WTC11 (cell line): ENCODE measurements around the gene UBP1. TPM values are rescaled to one million over a fixed set of nuclear protein-coding genes. Genes with fewer than 3 reads are reported as not detected.
A peak's percentile ranks its signal among the peaks of the same experiment; 100 is the strongest.

Experiments
- ATAC-seq: fragments of 200-7000 bp; cut with Tn5 transposase; 2 replicates; pipeline ENCODE4 v1.10.0; 2021; ENCODE audit warnings: mild to moderate bottlenecking, moderate library complexity
- Bru-seq: library from RNA; stranded (reverse); fragments of 400-500 nt; gene quantifications from one replicate; lab custom pipeline; 2021; lab: Mats Ljungman, UMichigan
- CTCF ChIA-PET: fragments of 300-600 bp; sonication (Branson Sonifier 250); formaldehyde crosslinking; loops from one replicate; lab custom pipeline; 2021; ENCODE audit warnings: antibody characterized with exemption; lab: Charles Lee
- POLR2A ChIA-PET: fragments of 350-600 bp; sonication (Branson Sonifier 250); formaldehyde crosslinking; loops from one replicate; lab custom pipeline; 2021; ENCODE audit warnings: antibody characterized with exemption; lab: Charles Lee
- DNase-seq: peaks from one replicate; pipeline ENCODE4 v3.0.0; 2021; ENCODE audit warnings: low spot score
- H3K27ac Mint-ChIP-seq: 2 replicates; pipeline ENCODE4 v1.8.0; 2021; ENCODE audit warnings: mixed read lengths
- H3K27me3 Mint-ChIP-seq: 2 replicates; pipeline ENCODE4 v1.8.0; 2021; ENCODE audit warnings: low read depth, mild to moderate bottlenecking, moderate library complexity, mixed read lengths
- H3K36me3 Mint-ChIP-seq: 2 replicates; pipeline ENCODE4 v1.8.0; 2021; ENCODE audit warnings: mixed read lengths
- H3K4me1 Mint-ChIP-seq: 2 replicates; pipeline ENCODE4 v1.8.0; 2022; ENCODE audit warnings: mixed read lengths
- H3K4me3 Mint-ChIP-seq: 2 replicates; pipeline ENCODE4 v1.8.0; 2021; ENCODE audit warnings: mild to moderate bottlenecking, moderate library complexity, mixed read lengths
- H3K9me3 Mint-ChIP-seq: 2 replicates; pipeline ENCODE4 v1.8.0; 2021; ENCODE audit warnings: mixed read lengths
- AFF4 ChIP-seq: sonication (generic); formaldehyde crosslinking; IDR thresholded peaks from 2 replicates; pipeline ENCODE4 v1.8.1; 2023; ENCODE audit warnings: mild to moderate bottlenecking, missing genetic modification reagents, borderline replicate concordance
- ATF2 ChIP-seq: sonication (generic); formaldehyde crosslinking; IDR thresholded peaks from 2 replicates; pipeline ENCODE4 v1.8.1; 2022; ENCODE audit warnings: low read depth, missing genetic modification reagents, borderline replicate concordance
- CDX4 ChIP-seq: fragments of 250-450 bp; sonication (Bioruptor Pico); IDR thresholded peaks from 2 replicates; pipeline ENCODE4 v1.9.0; 2021; ENCODE audit warnings: moderate library complexity, mild to moderate bottlenecking, inconsistent platforms, borderline replicate concordance
- CREM ChIP-seq: sonication (generic); formaldehyde crosslinking; IDR thresholded peaks from 2 replicates; pipeline ENCODE4 v1.8.1; 2022; ENCODE audit warnings: mild to moderate bottlenecking, missing genetic modification reagents, moderate library complexity
- E2F1 ChIP-seq: sonication (generic); formaldehyde crosslinking; IDR thresholded peaks from 2 replicates; pipeline ENCODE4 v1.8.0; 2022; ENCODE audit warnings: mild to moderate bottlenecking, missing genetic modification reagents
- ETV6 ChIP-seq: sonication (generic); formaldehyde crosslinking; IDR thresholded peaks from 2 replicates; pipeline ENCODE4 v1.8.1; 2022; ENCODE audit warnings: mild to moderate bottlenecking, missing genetic modification reagents
- GABPB1 ChIP-seq: sonication (generic); formaldehyde crosslinking; IDR thresholded peaks from 2 replicates; pipeline ENCODE4 v1.8.1; 2023; ENCODE audit warnings: mild to moderate bottlenecking, missing genetic modification reagents
- GTF2I ChIP-seq: fragments of 250-450 bp; sonication (Bioruptor Pico); conservative IDR thresholded peaks from 2 replicates; pipeline ENCODE4 v1.4.0; 2021; ENCODE audit warnings: mild to moderate bottlenecking
- HMGXB4 ChIP-seq: sonication (generic); formaldehyde crosslinking; IDR thresholded peaks from 2 replicates; pipeline ENCODE4 v1.8.1; 2023; ENCODE audit warnings: mild to moderate bottlenecking, moderate library complexity, missing genetic modification reagents
- JUN ChIP-seq: sonication (generic); formaldehyde crosslinking; IDR thresholded peaks from 2 replicates; pipeline ENCODE4 v1.8.0; 2023; ENCODE audit warnings: mild to moderate bottlenecking, missing genetic modification reagents
- MAX ChIP-seq: sonication (generic); formaldehyde crosslinking; IDR thresholded peaks from 2 replicates; pipeline ENCODE4 v1.8.0; 2022; ENCODE audit warnings: mild to moderate bottlenecking, missing genetic modification reagents
- MLX ChIP-seq: sonication (generic); formaldehyde crosslinking; IDR thresholded peaks from 2 replicates; pipeline ENCODE4 v1.8.1; 2023; ENCODE audit warnings: mild to moderate bottlenecking, missing genetic modification reagents, moderate library complexity
- MXD4 ChIP-seq: fragments of 250-450 bp; sonication (Bioruptor Pico); IDR thresholded peaks from 2 replicates; pipeline ENCODE4 v1.8.0; 2021; ENCODE audit warnings: mild to moderate bottlenecking, moderate library complexity, borderline replicate concordance
- NFE2L1 ChIP-seq: sonication (generic); formaldehyde crosslinking; IDR thresholded peaks from 2 replicates; pipeline ENCODE4 v1.8.1; 2023; ENCODE audit warnings: missing genetic modification reagents
- NFYB ChIP-seq: sonication (generic); formaldehyde crosslinking; conservative IDR thresholded peaks from 2 replicates; pipeline ENCODE4 v1.8.0; 2022; ENCODE audit warnings: low read depth, missing genetic modification reagents
- RORB ChIP-seq: fragments of 250-450 bp; sonication (Bioruptor Pico); IDR thresholded peaks from 2 replicates; pipeline ENCODE4 v1.9.0; 2021; ENCODE audit warnings: mild to moderate bottlenecking
- TEAD1 ChIP-seq: sonication (generic); formaldehyde crosslinking; IDR thresholded peaks from 2 replicates; pipeline ENCODE4 v1.8.0; 2022; ENCODE audit warnings: mild to moderate bottlenecking, missing genetic modification reagents
- ZBTB21 ChIP-seq: sonication (generic); formaldehyde crosslinking; IDR thresholded peaks from 2 replicates; pipeline ENCODE4 v1.8.1; 2023; ENCODE audit warnings: mild to moderate bottlenecking, missing genetic modification reagents, borderline replicate concordance
- ZBTB43 ChIP-seq: sonication (generic); formaldehyde crosslinking; IDR thresholded peaks from 2 replicates; pipeline ENCODE4 v1.8.1; 2023; ENCODE audit warnings: mild to moderate bottlenecking, missing genetic modification reagents
- ZNF121 ChIP-seq: sonication (generic); formaldehyde crosslinking; IDR thresholded peaks from 2 replicates; pipeline ENCODE4 v1.8.0; 2023; ENCODE audit warnings: missing genetic modification reagents
- ZNF138 ChIP-seq: sonication (generic); formaldehyde crosslinking; conservative IDR thresholded peaks from 2 replicates; pipeline ENCODE4 v1.8.1; 2022; ENCODE audit warnings: mild to moderate bottlenecking, moderate library complexity, missing genetic modification reagents
- ZNF219 ChIP-seq: sonication (generic); formaldehyde crosslinking; IDR thresholded peaks from 2 replicates; pipeline ENCODE4 v1.8.0; 2023; ENCODE audit warnings: missing genetic modification reagents, mild to moderate bottlenecking, borderline replicate concordance
- ZNF671 ChIP-seq: fragments of 250-450 bp; sonication (Bioruptor Pico); IDR thresholded peaks from 2 replicates; pipeline ENCODE4 v1.8.0; 2021; ENCODE audit warnings: mild to moderate bottlenecking
- long read RNA-seq, 3 experiments: library from RNA in 1 of 3; library from capped mRNA in 1 of 3; library from polyadenylated mRNA in 1 of 3; unstranded in 2 of 3; stranded (forward) in 1 of 3; transcript quantifications; one replicate each; pipeline ENCODE4 v2.0.0, GENCODE V29; 2021
- total RNA-seq: library from RNA; stranded (reverse); gene quantifications from 3 replicates; pipeline ENCODE4 v1.2.3, GENCODE V29; 2021

Gene UBP1
- total RNA-seq (68.5 to 72.6 TPM (median 69.6 TPM) in 3 replicates), Bru-seq, nascent RNA (percentile 92 among the genes with signal in this experiment)
- long read RNA-seq, experiment 1, full-length matches to known transcripts, result 149 of 272 reads
- long read RNA-seq, experiment 1, partial matches to known transcripts, result 34 of 272 reads
- long read RNA-seq, experiment 1, other reads (novel, unspliced or antisense), result 89 of 272 reads
- long read RNA-seq, experiment 2, full-length matches to known transcripts, result 24 of 78 reads
- long read RNA-seq, experiment 2, partial matches to known transcripts, result 11 of 78 reads
- long read RNA-seq, experiment 2, other reads (novel, unspliced or antisense), result 43 of 78 reads
- long read RNA-seq, experiment 3, partial matches to known transcripts, result 2 of 2 reads
- long read RNA-seq, experiment 3, other reads (novel, unspliced or antisense), result 0 of 2 reads

GRCh38 chr3:33440328-33441224, at the start of gene UBP1:
TSS of gene UBP1 (minus strand) at chr3:33440405. CDS start at chr3:33439848, 557 bp downstream.
- ChIA-PET CTCF (interaction anchor here (0.5 to 1.5 kb wide), 6 partner anchors 12 to 347 kb away, joined by 3 to 10 read pairs (median 4); no protein-coding TSS in a partner anchor), POLR2A (interaction anchor here (0.5 to 1.3 kb wide), 10 partner anchors 10 to 358 kb away, joined by 3 to 7 read pairs (median 4); partner anchors contain the start of gene PDCD6IP)
- DNase-seq (peak; percentile 97), ATAC-seq (peak; percentile 93)
- Mint-ChIP-seq H3K36me3 (no peaks in the 10 kb centered on the region), H3K4me1 (peaks cover 41% of the 10 kb centered on the region), H3K4me3 (peak within 1 kb of the TSS; percentile 98), H3K27ac (peak within 1 kb of the TSS; percentile 100), H3K27me3 (no peaks in the 10 kb centered on the region; the same call in 1 of the 2 replicates), H3K9me3 (no peaks in the 10 kb centered on the region)
- TF ChIP-seq AFF4 (0 out of 2 replicates have a peak, but pooled peaks have one; percentile 39), ZBTB43 (CRISPR knock-in tag) (0 out of 2 replicates have a peak, but pooled peaks have one; percentile 9), MLX (CRISPR knock-in tag) (no peak), ATF2 (CRISPR knock-in tag) (no peak), JUN (CRISPR knock-in tag) (no peak), NFE2L1 (CRISPR knock-in tag) (no peak), CREM (0 out of 2 replicates have a peak, but pooled peaks have one; percentile 40), ZNF138 (CRISPR knock-in tag) (no peak), TEAD1 (0 out of 2 replicates have a peak, but pooled peaks have one; percentile 13), RORB (no peak), ZNF671 (no peak), ZNF219 (CRISPR knock-in tag) (no peak), GABPB1 (CRISPR knock-in tag) (0 out of 2 replicates have a peak, but pooled peaks have one; percentile 13), CDX4 (no peak), ETV6 (0 out of 2 replicates have a peak, but pooled peaks have one; percentile 18), ZNF121 (CRISPR knock-in tag) (peak; percentile 36; the same call in 1 of the 2 replicates), NFYB (CRISPR knock-in tag) (peak; percentile 80), MXD4 (CRISPR knock-in tag) (no peak), ZBTB21 (CRISPR knock-in tag) (0 out of 2 replicates have a peak, but pooled peaks have one; percentile 22), MAX (CRISPR knock-in tag) (0 out of 2 replicates have a peak, but pooled peaks have one; percentile 17), E2F1 (CRISPR knock-in tag) (no peak), GTF2I (CRISPR knock-in tag) (no peak), HMGXB4 (CRISPR knock-in tag) (no peak; the same call in 1 of the 2 replicates)
